Activated naive CD8-positive, alpha-beta T cell treated with anti-CD3 and anti-CD28 coated beads, Interleukin-2, amount 50 U/mL, for 16 hours (primary cell): ENCODE results near the gene SGCG.
"Not testable (repeated sequence)": the region's sequence is repeated elsewhere in the genome, so short reads cannot be mapped to it uniquely, and the experiment has no call there.

Source experiments
- DNase-seq: peaks from one replicate; pipeline ENCODE4 v3.0.0-alpha.2; 2020; ENCODE audit warnings: low read depth, low spot score

SGCG gene

DNA sequence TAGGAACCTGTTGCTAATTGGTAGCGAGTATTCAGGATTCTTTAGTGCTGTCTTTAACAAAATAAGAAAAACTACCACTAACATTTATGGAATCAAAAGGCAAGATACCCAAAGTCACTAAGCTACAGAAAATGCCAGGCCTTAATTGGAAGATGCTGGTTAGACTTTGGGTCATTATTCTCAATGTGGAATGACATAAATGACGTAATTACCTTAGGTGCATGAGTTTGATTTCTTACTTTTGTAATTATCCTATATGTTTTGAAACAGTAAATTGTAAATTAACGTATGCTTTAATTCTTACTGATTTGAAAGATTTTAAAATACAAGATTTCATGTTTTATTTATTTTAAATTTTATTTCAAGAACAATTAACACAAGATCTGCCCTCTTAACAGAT, 25.0 kb downstream of the SGCG start:
- DNase-seq: no peak

DNA sequence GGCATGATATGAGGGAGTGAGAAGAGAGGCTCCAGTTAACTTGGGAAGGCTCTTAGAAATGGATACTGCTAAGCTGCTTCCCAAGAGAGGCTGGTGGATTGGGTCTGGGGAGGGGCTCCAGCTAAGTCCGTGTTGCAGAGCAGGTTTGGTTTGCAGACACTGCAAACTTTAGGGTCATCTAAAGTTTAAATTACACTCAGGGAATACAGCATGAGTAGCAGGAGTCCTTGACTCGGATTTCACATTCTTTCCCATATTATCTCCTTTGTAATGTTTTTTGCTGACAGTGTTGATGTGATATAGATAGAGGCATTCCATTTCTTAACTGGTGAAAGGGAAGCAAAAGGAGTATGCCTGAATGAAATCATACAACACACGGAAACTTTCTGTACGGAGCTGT, 31.9 kb downstream of the SGCG start:
- DNase-seq: no peak

DNA sequence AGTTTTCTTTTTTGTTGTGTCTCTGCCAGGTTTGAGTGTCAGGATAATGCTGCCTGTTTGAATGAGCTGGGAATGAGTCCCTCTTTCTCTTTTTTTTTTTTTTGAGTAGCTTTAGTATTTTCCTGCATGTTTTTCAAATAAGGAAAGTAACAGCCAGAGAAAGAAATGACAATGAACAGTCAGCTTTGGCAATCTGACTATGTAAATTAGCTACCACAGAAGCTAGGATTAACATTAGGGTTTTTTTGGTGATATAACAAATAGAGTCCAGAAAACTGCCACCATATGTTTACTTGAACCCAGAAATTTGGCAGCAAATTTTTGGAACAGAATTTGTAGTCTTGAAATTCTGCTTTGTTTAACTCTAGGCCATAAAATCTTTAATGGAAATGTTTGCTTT, 50.5 kb downstream of the SGCG start:
- DNase-seq: no peak

DNA sequence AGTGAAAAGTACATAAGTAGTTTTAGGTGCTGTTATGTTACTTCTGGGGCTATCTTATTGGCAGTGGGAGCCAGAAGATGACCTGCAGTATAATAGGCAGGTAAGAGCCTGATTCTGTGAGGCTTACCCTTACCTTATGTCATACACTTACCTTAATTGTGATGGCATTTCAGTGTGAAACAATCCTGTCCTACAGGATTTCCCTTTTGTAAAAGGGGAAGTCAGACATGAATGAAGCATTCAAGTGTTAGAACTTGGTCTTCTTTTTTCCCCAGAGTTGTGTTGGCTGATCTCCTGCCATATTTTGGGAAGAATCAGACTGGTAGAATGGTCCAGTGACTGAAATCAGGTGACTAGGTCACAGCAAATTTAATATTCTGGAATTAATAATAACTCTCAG, 55.2 kb downstream of the SGCG start:
- DNase-seq: no peak

DNA sequence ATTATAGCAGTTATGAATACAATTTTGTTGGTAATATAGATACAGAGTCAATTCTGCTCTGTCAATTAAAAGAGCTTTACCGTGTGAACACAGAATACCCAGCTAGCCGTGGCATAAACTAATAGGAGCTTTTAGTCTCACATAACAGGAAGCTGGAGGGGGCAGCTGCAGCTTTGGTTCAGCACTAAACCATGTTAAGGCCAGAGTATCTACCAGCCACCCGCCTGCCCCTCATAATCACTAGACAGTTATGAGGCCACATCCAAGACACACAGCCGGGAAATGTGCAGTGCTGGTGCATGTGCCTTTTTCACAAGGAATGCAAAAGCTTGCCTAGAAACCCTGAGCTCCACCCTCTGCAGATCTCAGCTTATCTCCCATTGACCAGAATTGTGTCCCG, 62.3 kb downstream of the SGCG start:
- no peak for DNase-seq

DNA sequence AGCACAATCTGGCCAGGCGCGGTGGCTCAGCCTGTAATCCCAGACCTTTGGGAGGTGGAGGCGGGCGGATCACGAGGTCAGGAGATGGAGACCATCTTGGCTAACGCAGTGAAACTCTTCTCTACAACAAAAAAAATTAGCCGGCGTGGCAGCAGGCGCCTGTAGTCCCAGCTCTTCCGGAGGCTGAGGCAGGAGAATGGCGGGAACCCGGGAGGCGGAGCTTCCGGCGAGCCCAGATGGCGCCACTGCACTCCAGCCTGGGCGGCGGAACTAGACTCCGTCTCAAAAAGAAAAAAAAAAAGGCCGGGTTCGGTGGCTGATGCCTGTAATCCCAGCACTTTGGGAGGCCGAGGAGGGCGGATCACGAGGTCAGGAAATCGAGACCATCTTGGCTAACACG, 67.6 kb downstream of the SGCG start:
- not testable (repeated sequence) for DNase-seq

DNA sequence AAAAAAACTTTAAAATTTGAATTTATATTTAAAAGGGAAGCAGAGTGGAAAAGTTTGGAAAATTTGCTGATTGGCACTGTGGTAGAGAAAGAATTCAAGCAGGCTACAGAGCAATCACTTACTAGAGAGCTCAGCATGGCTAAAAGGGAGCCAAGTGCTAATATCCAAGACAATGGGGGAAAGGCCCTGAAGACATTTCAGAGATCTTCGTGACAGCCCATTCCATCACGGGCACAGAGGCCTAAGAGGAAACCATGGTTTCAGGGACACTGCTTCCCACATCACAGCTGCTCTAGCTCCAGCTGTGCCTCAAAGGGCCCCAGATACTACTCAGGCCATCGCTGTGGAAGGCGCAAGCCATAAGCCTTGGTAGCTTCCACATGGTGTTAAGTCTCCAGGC, 73.7 kb downstream of the SGCG start:
- DNase-seq: no peak

DNA sequence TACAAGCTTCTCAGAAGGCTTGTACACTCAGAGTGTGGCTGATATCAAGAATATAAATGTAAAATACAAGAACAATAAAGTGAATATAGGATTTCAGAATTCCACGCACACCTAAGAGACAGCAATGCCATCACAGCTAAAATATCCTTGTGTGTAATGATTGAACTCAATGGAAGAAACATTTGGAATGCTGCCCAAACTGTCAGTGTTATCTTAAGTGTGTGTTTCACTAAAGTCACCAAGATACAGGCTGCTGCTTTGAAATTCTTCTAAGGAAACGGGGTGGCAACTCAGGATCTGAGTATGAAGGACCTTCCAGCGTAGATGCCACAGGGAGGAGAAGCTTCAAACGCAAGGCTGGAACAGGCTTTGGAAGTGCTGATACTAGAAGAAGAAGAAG, 86.8 kb downstream of the SGCG start:
- DNase-seq: no peak

DNA sequence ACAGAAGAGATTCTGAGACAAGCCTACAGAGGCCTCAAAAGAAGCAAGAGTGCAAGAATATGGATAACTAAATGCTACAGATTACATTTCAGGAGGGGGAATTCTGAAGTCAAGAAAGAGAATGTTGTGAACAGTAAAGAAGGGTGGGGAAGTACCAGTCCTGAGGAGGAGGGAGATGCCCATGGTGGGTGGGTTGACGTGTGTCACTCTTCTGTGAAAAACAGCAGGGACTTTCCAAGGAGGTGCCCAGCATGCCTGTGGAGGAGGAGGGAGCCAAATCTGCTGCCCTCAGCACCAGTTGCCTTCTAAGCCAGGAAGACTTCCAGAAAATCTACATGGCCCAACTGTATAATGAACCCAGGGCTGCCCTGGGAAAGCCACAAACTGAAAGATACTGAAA, 87.7 kb downstream of the SGCG start:
- DNase-seq: no peak

DNA sequence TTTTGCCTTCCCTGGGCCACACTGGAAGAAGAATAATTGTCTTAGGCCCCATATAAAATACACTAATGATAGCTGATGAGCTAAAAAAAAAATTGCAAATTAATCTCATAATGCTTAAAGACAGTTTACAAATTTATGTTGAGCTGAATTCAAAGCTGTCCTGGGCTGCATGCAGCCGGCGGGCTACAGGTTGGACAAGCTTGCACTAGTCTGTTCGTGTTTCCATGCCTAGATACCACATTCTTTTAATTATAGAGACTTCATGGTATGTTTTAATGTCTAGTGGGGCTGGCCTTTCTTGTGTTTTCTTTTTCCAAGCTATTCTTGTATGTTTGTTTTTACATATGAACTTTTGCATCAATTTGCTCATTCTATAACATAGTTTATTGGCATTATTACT, 90.6 kb downstream of the SGCG start:
- no peak for DNase-seq

DNA sequence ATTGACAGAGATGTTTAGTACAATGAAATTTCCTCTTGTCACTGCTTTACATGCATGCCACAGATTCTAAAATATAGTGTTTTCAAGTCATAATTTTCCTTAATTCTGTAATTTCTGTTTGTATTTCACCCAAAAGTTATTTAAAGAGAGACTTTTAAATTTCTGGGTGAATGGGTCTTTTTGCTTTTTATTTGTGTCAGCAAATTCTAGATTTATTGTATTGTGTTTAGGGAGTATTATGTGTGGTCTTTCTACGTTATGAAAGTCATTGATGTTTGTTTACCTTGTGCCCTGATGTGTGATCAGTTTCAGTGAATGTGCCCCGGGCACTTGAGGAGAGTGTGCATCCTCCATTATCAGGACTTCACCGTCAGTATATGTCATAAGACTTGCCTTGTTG, 92.7 kb downstream of the SGCG start:
- DNase-seq: no peak

DNA sequence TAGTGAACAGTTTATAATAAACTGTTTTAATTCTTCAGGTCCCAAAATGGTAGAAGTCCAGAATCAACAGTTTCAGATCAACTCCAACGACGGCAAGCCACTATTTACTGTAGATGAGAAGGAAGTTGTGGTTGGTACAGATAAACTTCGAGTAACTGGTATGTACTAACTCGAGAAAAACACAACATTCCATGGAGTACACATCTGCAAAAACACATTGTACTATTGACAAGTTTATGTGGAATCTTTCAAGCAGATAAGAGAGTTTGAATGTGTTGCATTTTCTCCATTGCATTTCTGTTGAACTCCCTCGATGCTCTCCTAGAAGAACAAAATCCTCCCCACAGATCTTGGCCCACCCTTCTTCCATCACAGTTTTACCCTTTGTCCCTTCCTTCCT, 98.5 kb downstream of the SGCG start:
- DNase-seq: no peak

DNA sequence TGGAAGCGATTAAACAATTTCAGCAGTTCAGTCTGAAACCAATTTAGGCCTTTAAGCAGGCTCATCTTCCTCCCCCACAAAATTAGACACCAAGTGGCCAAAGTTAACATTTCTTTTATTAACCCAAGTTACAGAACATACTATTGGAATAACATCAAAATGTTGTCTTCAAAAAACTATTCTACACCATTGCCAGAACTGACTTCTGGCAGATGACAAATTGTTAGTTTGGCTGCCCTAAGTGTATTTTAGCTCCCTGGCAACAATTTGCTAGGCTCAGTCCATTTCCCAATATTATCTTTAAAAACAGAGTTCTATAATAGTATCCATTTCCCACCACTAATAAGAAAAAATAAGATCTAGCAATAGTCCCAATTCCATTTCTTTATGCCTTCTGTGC, 107.8 kb downstream of the SGCG start:
- no peak for DNase-seq

DNA sequence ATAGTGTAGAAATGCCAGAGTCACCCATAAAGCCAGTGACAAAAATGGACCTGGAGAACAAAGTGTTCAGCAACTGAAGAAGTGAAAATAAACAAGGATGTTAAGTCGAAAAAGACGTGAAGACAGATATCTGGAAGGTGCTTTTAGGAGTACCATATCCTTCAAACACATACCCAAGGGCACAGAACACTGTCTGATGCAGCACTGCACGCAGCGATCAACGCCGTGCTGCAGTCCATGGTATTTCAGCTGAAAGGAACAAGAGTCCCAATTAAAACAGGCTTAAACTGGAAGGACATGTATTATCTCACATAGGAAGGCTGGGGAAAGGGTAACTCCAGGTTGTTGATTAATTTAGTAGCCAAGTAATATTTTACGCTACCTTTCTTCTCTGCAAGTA, 108.2 kb downstream of the SGCG start:
- no peak for DNase-seq

DNA sequence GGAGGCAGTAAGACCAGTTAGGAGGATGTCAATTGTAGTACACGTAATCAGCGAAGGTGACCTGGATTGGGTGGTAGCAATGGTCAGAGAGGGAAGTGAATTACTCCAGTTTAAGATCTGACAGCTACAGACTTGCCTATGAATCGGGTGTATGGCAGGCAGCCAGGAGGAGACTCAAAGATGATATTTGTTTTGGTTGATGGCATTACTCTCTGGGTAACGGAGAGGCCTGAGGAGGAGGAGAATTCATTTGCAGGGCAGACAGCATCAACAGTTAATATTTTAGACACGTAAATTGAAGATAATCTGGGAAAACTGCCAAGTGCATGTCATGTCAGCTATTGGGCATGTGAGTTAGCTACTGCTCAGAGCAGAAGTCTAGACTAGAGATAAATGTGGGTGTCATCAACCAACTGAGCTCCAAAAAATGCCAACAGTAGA, 109.2 kb downstream of the SGCG start:
- no peak for DNase-seq

DNA sequence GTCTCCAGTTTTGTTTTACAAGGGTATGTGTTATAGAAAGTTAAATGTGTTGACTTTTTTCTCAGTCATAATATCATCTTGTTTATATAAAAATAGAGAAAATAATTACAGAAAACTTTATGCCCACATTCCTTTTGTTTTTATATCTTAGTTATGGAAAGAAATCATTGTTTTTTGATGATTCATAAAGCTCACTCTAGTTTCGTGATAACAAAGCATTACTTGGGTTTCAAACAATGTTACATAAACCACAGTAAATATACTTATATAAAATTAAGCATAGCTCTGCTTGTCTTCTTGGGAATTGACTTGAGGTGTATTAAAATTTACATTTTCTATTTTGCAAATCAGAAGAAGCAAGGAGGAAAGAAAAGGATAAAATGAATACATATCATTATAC, 111.8 kb downstream of the SGCG start:
- DNase-seq: no peak

DNA sequence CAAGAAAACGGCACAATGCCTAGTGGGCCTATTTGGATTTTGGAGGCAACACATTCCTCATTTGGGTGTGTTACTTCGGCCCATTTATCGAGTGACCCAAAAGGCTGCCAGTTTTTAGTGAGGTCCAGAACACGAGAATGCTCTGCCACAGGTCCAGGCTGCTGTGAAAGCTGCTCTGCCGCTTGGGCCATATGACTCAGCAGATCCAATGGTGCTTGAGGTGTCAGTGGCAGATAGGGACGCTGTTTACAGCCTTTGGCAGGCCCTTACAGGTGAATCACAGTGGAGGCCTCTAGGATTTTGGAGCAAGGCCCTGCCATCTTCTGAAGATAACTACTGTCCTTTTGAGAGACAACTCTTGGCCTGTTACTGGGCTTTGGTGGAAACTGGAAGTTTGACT, 134.1 kb downstream of the SGCG start:
- DNase-seq: not testable (repeated sequence)

DNA sequence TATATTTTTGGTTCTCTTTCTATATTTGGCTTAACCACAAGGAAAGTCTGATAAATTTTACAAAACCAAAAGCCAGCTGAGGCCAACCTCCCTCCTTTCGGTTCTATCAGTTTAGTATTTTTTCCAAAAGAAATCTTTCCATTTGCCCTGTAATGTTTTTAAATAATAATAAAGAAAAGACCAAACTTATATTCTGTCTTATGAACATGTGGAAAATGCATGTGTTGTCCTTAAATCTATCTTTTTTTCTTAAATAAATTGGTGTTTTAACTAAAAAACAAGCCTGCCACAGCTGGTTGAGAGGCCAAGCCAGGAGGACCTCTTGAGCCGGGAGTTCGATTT, 139.1 kb downstream of the SGCG start:
- DNase-seq: no peak

DNA sequence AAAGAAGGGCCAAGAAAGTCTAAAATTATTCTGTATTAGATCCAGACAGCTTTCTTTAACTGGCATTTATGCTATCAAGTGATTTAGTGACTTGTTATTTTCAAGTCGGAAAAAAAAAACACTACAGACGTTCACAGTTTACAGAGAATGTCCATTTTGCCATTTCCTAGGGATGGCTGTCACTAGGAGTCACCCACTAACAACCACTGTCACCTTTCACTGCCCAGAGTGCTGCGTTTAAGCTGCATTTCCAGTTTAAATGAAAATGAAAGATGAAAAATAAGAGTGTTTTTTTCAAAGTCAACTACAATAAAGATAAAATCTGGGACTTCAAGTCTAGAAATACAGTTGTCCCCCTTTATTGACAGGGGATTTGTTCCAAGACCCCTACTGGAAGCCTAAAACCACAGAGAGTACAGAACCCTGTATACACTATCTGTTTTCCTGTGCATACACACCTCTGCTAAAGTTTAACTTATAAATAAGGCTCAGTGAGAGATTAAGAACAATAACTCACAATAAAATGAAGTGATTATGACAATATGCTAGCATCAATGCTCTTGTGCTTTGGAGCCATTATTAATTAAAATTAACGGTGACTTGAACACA, 140.3 kb downstream of the SGCG start:
- DNase-seq: no peak

DNA sequence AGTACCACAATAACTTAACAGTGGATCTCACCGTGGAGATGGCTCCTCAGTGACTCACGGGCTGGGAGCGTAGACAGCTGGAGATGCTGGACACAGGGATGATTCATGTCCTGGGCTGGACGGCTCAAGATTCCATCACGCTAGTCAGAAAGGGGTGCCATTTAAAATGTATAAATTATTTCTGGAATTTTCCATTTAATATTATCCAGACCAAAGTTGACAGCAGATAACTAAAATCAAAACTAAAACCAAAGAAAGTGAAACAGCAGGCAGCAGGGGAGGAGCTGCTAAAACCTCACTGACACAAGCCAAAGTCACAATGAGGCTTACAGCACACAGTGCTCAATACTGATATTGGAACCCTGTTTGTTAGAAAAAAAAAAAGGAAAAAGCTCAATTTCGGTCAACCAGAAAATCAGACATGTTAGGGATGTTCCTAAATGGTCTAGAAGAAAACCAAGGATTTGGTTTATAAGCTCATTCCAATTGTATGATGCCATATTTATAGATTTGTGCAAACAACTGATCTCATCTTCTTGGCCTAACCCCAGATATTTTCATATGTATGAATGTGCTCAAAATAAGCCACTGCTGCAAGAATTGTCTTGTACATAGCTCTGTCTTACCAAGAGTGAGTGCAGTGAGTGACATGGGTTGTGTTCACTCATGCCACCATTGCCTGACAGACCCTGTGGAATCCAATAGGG, 140.9 kb downstream of the SGCG start:
- DNase-seq: no peak

DNA sequence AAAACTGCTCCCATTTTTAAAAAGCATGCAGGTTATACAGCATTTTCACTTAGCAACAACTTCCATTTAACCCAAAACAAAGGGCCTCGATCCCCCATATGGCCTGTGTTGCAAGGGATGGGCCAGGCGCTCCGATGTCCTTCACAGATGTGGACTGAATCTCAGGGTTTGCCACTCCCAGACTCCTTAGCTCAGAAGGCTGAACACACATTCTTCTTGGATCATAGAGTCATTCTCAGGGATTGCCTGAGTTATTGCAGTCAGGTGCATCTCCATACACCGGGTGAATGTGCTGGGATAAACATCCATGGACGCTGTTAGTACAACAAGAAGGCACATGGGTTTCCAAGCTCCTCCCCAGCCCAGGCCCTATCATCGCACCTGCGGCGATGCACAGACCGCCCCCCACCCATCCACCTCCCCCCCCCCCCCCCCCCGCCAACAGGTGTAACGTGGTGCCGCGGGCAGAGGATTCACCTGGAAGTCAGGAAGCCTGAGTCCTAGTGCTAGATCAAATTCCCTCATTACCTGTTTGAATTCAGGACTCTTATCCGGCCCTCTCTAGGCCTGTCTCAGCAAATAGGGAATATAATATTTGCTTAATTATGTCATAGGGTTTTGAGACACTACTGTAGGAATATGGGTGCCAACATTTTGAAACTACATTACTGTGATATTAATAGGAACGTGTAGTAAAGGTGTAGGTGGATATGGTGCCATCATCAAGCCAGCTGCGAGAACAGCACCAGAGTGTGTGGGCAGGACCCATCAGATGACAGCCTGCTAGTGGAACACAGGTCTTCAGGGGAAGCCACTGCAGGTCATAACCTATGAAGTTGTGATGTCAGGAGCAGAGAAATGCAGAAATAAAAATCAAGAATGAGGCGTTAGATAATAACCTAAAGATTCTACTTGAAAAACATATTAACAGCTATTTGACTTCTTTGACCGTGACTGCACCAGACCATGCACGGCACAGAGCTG, 141.9 kb downstream of the SGCG start:
- no peak for DNase-seq

DNA sequence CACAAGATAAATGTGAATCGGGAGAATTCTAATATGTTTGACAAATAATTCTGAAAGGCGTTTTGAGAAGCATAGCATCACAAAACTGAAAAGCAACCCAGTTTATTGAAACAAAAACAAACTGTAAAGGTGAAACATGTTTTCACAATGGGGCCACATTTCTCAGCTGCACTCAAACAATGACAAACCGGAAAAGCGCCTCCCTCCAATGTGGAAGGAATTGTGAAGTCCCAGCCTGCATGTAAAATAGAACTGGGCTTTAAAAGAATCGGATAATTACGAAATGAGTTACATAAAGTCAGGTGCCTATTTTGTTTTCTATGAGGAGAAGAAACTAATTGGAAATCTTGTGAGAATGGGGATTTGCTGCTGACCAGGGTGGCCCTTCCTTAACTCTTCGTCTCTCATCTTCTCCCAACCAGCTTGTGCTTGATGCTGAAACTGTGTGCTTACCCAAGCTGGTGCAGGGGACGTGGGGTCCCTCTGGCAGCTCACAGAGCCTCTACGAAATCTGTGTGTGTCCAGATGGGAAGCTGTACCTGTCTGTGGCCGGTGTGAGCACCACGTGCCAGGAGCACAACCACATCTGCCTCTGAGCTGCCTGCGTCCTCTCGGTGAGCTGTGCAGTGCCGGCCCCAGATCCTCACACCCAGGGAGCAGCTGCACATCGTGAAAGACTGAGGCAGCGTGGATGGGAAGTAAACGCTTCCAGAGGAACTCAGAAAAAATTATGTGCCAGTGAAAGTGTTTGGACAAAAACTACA, 143.3 kb downstream of the SGCG start:
- no peak for DNase-seq
